GM21717 (cell line): ENCODE results near the gene TBC1D17.

Experiments used
- ATAC-seq: cut with Tn5 transposase; IDR thresholded peaks from one replicate; pipeline ENCODE4 v1.9.1; 2021; ENCODE audit warnings: mild to moderate bottlenecking, moderate library complexity; ENCODE audit not compliant: unreplicated experiment

The TBC1D17 gene

GRCh38 chr19:49860336-49861102 lies 17.0 kb upstream of the TBC1D17 start:
- no peak for ATAC-seq

- ATAC-seq, result no peak
Measured at GRCh38 chr19:49861107-49861506, 16.4 kb upstream of the TBC1D17 start.

GRCh38 chr19:49861541-49862378 lies 15.7 kb upstream of the TBC1D17 start:
- ATAC-seq, result no peak

GRCh38 chr19:49862391-49863253 lies 14.9 kb upstream of the TBC1D17 start:
- ATAC-seq, result no peak

- ATAC-seq, result no peak
Measured at GRCh38 chr19:49863254-49863934, 14.1 kb upstream of the TBC1D17 start.

GRCh38 chr19:49863935-49864320 lies 13.6 kb upstream of the TBC1D17 start:
- no peak for ATAC-seq

GRCh38 chr19:49864890-49865289 lies 12.6 kb upstream of the TBC1D17 start:
- no peak for ATAC-seq

- peak; percentile 25 for ATAC-seq
Measured at GRCh38 chr19:49866933-49867782, 10.3 kb upstream of the TBC1D17 start, which contains the start of gene PNKP. TSS of gene PNKP (minus strand) at chr19:49867576. CDS start at chr19:49867204, 372 bp downstream.

GRCh38 chr19:49869009-49869483 lies 8.5 kb upstream of the TBC1D17 start:
- ATAC-seq, result peak; percentile 5

GRCh38 chr19:49869484-49870308 lies 7.8 kb upstream of the TBC1D17 start:
- ATAC-seq, result peak; percentile 60

- no peak for ATAC-seq
Measured at GRCh38 chr19:49870309-49870901, 7.1 kb upstream of the TBC1D17 start.

- no peak for ATAC-seq
Measured at GRCh38 chr19:49871349-49871985, 6.0 kb upstream of the TBC1D17 start.

- ATAC-seq, result no peak
Measured at GRCh38 chr19:49872245-49873128, 5.0 kb upstream of the TBC1D17 start.

GRCh38 chr19:49873129-49873521 lies 4.4 kb upstream of the TBC1D17 start:
- ATAC-seq, result no peak

GRCh38 chr19:49873834-49874233 lies 3.7 kb upstream of the TBC1D17 start:
- ATAC-seq, result no peak

GRCh38 chr19:49874503-49875157 lies 2.9 kb upstream of the TBC1D17 start:
- no peak for ATAC-seq
